ENCODE data around the gene RPA1. TPM values are rescaled to one million over a fixed set of nuclear protein-coding genes. Genes with fewer than 3 reads are reported as not detected.

The RPA1 gene
- total and polyA plus RNA-seq, 9 of the 15 experiments (the other 6 are each of a cell fraction or from before 2014, with no cell fraction given): 25.2 to 125 (median 47.4) TPM

GRCh38 chr17:1883536-1883935 is 53.7 kb downstream of the RPA1 start:
- ATAC-seq: no peak
- POLR2A ChIA-PET: no interaction called here

GRCh38 chr17:1888741-1889140 is 58.9 kb downstream of the RPA1 start:
- no peaks in the 10 kb centered on the region for H3K9me1 ChIP-seq (ENCODE audit: control insufficient read depth, insufficient read depth, low read length)
- WGBS (ENCODE audit: insufficient coverage, low coverage, missing lambda C conversion rate): 94% methylated on average over 14 of the region's 14 CpGs
- no peak overlapping the region for H2AFZ ChIP-seq (ENCODE audit: low read depth, low read length)
- ChIA-PET CTCF (ENCODE audit: low intra/inter-chr PET ratio) (no interaction called here), POLR2A (interaction anchor here (0.6 to 0.9 kb wide), 2 partner anchors 31 to 46 kb away, joined by 3 read pairs; no protein-coding TSS in a partner anchor)
- intact Hi-C loops (cut with micrococcal nuclease) (no loop called here), in situ Hi-C loops (cut with MboI) (no loop called here)
- no TSS peak for BruUV-seq (replicated peaks)
- no peak overlapping the region for H3K9ac ChIP-seq (ENCODE audit: insufficient read depth in 1 of 2, low read depth in 2 of 2, low read length in 2 of 2)
- peaks cover 84% of the 10 kb centered on the region; the same call in 2 of the 3 replicates for H3K36me3 ChIP-seq (ENCODE audit: control insufficient read depth, insufficient read depth, low read length)
- no peak overlapping the region for H3K27ac ChIP-seq (ENCODE audit: extremely low read depth, low read depth, low read length)
- H3K79me2 ChIP-seq (ENCODE audit: control insufficient read depth, insufficient read depth, low read length): no peaks in the 10 kb centered on the region
- FAIRE-seq: no peak
- H3K4me3 ChIP-seq: no peak overlapping the region
- no peaks in the 10 kb centered on the region for H4K20me1 ChIP-seq (replicated peaks; ENCODE audit: control insufficient read depth, insufficient read depth, low read length)
- H3K9me3 ChIP-seq (replicated peaks; ENCODE audit: control insufficient read depth, insufficient read depth, low read depth, low read length): no peaks in the 10 kb centered on the region
- H3K4me1 ChIP-seq (replicated peaks in 1 of 2; ENCODE audit: control insufficient read depth in 2 of 2, insufficient read depth in 2 of 2, low read length in 2 of 2): no peaks in the 10 kb centered on the region
- H3K4me2 ChIP-seq (ENCODE audit: insufficient read depth, low read length): no peak overlapping the region
- DNase-seq (ENCODE audit: extremely low read depth in 1 of 4, low spot score in 3 of 4): no peak
- TF ChIP-seq EHMT2 (IDR thresholded peaks at IDR 0.05) (no peak), KLF1 (tag; IDR thresholded peaks at IDR 0.05) (no peak), STAT5B (CRISPR knock-in tag; IDR thresholded peaks at IDR 0.05) (no peak), CC2D1A (IDR thresholded peaks at IDR 0.05) (no peak), CTBP1 (IDR thresholded peaks at IDR 0.05; ENCODE audit: borderline replicate concordance) (no peak), FIP1L1 (IDR thresholded peaks at IDR 0.05; ENCODE audit: low read depth, low read length, poor library complexity, severe bottlenecking) (no peak), ZNF140 (CRISPR knock-in tag; IDR thresholded peaks at IDR 0.05) (no peak), RB1 (IDR thresholded peaks at IDR 0.05; ENCODE audit: low read depth) (no peak), ZFP91 (CRISPR knock-in tag; IDR thresholded peaks at IDR 0.05) (no peak), ZBTB8A (IDR thresholded peaks at IDR 0.05; ENCODE audit: partially characterized antibody) (no peak), TAF9B (IDR thresholded peaks at IDR 0.05; ENCODE audit: partially characterized antibody) (no peak), MEF2D (tag; conservative IDR thresholded peaks at IDR 0.05; ENCODE audit: low read depth) (no peak), MAX (CRISPR knock-in tag; IDR thresholded peaks at IDR 0.05) (no peak), NCOR1 (IDR thresholded peaks at IDR 0.05) (no peak)
- H3K27me3 ChIP-seq (ENCODE audit: control insufficient read depth in 2 of 2, insufficient read depth in 2 of 2, low read length in 2 of 2): no peaks in the 10 kb centered on the region
- ATAC-seq: no peak

More at GRCh38 chr17:1883536-1883935, 53.7 kb downstream of the RPA1 start:
- Histone ChIP-seq H3K27me3 (ENCODE audit: control insufficient read depth in 2 of 2, insufficient read depth in 2 of 2, low read length in 2 of 2) (no peaks in the 10 kb centered on the region), H3K4me2 (ENCODE audit: insufficient read depth, low read length) (no peak overlapping the region), H3K9ac (ENCODE audit: insufficient read depth in 1 of 2, low read depth in 2 of 2, low read length in 2 of 2) (no peak overlapping the region), H3K36me3 (ENCODE audit: control insufficient read depth, insufficient read depth, low read length) (peaks cover 85% of the 10 kb centered on the region; the same call in 2 of the 3 replicates), H3K9me3 (replicated peaks; ENCODE audit: control insufficient read depth, insufficient read depth, low read depth, low read length) (no peaks in the 10 kb centered on the region), H3K27ac (ENCODE audit: extremely low read depth, low read depth, low read length) (no peak overlapping the region), H4K20me1 (replicated peaks; ENCODE audit: control insufficient read depth, insufficient read depth, low read length) (no peaks in the 10 kb centered on the region), H2AFZ (ENCODE audit: low read depth, low read length) (no peak overlapping the region), H3K9me1 (ENCODE audit: control insufficient read depth, insufficient read depth, low read length) (no peaks in the 10 kb centered on the region), H3K4me3 (no peak overlapping the region), H3K79me2 (ENCODE audit: control insufficient read depth, insufficient read depth, low read length) (no peaks in the 10 kb centered on the region), H3K4me1 (replicated peaks in 1 of 2; ENCODE audit: control insufficient read depth in 2 of 2, insufficient read depth in 2 of 2, low read length in 2 of 2) (no peaks in the 10 kb centered on the region)
- TF ChIP-seq CC2D1A (IDR thresholded peaks at IDR 0.05): no peak
- TF ChIP-seq TCF7 (IDR thresholded peaks at IDR 0.05; ENCODE audit: borderline replicate concordance): no peak
- DNase-seq (ENCODE audit: extremely low read depth in 1 of 4, low spot score in 3 of 4) (no peak), FAIRE-seq (no peak)
- CTCF ChIA-PET (ENCODE audit: low intra/inter-chr PET ratio): no interaction called here
- 96% methylated on average over 16 of the region's 16 CpGs for WGBS (ENCODE audit: insufficient coverage, low coverage, missing lambda C conversion rate)
- in situ Hi-C loops (cut with MboI): no loop called here
- no TSS peak for BruUV-seq (replicated peaks)
- intact Hi-C loops (cut with micrococcal nuclease): no loop called here
